ENCODE data around the gene ATM.
"Not testable (repeated sequence)": the region's sequence is repeated elsewhere in the genome, so short reads cannot be mapped to it uniquely, and the experiment has no call there.

The ATM gene

DNA sequence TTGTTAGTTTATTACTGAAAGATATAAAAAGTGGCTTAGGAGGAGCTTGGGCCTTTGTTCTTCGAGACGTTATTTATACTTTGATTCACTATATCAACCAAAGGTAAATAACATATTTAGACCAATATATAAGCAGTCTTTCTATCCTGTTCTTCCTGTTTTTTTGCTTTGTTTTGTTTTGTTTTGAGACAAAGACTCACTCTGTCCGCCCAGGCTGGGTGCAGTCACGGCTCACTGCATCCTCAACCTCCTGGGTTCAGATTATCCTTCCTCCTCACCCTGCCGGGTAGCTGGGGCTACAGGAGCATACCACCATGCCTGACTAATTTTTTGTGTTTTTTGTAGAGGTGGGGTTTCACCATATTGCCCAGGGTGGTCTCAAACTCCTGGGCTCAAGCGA lies 66.8 kb downstream of the ATM start:
- no peak for DNase-seq

DNA sequence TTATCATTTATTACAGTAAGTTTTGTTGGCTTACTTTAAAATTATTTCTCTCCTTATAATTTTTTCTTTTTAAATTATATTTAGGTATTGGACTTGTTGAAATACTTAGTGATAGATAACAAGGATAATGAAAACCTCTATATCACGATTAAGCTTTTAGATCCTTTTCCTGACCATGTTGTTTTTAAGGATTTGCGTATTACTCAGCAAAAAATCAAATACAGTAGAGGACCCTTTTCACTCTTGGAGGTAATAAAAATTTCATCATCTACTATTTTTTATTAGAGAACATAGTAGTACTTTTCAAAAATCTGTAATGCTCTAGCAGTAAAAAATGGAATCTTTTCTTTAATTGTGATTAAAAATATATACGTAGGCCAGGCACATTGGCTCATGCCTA lies 70.4 kb downstream of the ATM start:
- DNase-seq, result no peak

DNA sequence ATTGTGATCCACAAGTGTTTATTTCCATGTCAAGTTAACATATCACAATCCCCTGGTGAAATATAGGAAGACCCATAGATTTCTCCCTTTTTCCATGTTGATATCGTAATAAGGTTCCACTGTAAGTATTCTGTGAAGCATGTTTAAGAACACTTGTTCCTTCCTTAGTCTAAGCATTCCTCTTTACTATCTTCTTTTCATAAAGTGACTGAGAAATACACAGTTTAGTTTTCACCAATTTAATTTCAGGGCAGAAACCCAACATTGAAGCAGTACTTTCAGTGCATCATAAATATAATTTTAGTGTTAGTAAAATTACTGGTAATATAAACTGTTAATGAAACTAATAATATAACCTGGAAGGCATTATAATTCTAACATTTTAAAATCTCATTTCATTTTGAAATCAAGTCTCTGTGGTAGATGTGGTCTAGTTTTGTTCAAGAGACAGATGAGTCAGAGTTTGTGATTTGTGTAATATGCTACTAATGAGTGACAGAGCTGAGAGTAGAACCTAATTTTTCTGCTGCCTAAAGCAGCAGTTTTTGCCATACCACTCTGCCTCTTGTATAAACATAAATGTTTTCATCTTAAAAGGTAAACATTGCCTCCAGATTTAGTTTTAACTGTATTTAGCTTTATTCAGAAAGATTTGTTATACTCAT lies 79.4 kb downstream of the ATM start:
- DNase-seq, result no peak

DNA sequence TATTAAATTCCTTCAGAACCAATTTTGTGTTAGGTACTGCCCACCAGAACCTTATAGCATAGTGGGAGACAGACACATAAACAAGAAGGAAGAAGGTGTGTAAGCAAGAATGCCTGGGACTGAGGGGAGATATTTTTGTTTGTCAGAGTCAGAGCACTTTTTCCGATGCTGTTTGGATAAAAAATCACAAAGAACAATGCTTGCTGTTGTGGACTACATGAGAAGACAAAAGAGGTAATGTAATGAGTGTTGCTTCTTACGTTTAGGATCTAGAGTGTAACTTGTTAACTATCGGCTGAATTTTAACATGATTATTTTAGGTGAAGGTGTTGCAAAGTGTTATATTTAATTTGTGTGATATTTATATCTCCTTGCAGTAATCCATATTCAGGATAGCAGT lies 84.9 kb downstream of the ATM start:
- DNase-seq, result no peak

DNA sequence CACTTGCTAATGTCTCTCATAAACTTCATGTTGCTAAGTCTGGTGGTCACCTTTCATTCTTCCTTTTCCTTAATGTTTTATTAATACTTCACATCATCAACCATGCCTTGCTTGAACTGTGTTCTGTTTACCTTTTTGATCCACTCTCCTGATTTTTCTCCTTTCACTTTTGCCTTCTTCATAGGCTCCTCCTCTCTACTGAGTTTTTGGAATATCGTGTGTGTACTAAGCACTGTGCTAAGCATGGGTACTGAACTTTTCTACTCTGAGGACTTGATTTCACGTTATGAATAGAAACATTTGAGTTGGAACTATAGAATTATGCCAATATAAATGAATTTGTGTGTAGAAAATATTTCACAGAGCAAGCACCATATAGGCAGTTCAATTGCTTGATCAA lies 90.6 kb downstream of the ATM start:
- DNase-seq, result no peak

DNA sequence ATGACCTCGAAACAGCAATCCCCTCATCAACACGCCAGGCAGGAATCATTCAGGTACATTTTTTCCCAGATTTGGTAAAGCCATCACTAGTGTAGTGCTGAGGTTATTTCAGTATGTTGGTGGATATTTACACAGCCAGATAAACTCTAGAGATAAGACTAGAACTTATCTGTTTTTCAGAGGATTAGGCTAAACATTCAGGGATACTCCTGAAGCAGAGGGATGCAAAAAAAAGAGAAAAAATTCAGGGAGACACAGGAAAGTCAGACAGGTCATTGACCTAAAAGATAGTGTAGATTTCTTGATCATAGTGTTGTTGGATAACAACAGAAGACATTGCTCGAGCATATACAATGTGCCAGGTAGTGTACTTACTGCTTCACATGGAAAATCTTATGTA lies 93.2 kb downstream of the ATM start:
- DNase-seq, result no peak

DNA sequence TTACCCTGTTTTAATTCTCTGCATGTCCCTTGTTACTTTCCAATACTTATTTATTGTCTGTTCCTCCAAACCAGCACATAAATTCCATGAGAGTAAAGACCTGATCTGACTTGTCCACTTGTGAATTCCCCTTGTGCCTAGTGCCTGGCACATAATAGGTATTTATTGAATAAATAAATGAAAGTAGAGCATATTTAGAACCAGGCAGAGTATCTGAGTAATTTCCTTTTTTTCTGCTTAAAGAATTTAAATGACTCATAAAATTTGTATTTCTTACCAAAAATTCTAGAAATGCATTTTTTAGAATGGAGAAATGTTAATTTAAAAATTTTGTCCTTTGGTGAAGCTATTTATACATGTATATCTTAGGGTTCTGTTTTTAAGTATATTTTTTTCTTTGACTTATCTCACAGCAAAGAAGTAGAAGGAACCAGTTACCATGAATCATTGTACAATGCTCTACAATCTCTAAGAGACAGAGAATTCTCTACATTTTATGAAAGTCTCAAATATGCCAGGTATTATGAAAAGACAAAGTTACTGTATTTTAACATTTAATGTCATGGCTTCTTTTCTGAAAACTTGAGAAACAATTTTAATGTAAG lies 96.8 kb downstream of the ATM start:
- no peak for DNase-seq

DNA sequence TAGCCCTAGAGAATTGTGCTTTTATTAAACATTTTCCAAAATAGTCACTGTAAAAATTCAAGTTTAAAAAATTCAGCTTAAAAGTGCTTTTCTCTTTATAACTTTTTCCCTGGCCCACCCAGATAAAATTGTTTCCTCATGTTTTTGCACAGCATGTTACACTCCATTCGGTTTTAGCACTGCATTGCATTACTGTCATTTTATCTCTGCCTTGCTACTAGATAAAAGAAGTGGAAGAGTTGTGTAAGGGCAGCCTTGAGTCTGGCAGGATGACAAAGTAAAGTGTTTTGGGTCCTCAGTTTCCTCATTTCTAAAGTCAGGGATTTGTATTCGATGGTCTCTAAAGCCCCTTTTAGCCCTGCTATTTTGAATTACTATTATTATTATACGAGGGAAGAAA lies 99.8 kb downstream of the ATM start:
- no peak for DNase-seq

DNA sequence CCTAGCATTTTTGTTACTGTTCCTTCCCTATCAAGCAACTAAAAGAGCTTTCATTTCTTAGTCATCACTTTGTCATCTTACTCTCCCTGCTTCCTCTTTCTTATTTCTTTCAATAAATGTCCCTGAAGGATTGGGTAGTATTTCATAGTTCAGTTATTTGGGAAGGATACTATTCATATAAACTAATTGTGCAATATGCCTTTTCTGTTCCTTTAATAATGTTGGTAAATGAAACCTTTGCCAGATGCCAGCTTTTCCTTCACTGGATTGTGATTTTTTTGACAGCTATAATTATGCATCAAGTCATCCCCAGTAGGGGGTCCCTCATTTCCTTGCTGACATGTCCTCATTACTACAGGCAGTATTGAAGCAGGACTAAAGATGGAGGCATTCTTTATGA lies 101.7 kb downstream of the ATM start:
- peak; percentile 63 for DNase-seq

DNA sequence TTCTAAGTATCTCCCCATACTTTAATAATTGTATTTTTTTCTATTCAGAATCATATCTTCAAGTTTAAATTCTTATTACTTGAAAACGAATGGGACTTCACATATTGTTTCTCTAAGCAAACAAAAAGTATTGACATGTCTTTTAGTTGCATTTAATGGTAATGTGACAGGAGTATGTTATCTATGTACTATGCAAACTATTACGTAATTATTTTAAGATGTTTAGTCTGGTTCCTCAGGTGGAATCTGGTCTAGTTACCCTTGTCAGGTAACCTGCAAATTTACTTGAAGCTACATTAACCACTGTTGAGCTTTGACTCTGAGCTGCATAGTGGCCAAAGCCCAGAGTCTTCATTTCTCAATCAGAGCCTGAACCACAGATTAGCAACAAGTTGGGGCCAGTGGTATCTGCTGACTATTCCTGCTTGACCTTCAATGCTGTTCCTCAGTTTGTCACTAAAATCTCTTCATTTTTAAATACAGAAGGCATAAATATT lies 110.6 kb downstream of the ATM start:
- DNase-seq, result no peak

DNA sequence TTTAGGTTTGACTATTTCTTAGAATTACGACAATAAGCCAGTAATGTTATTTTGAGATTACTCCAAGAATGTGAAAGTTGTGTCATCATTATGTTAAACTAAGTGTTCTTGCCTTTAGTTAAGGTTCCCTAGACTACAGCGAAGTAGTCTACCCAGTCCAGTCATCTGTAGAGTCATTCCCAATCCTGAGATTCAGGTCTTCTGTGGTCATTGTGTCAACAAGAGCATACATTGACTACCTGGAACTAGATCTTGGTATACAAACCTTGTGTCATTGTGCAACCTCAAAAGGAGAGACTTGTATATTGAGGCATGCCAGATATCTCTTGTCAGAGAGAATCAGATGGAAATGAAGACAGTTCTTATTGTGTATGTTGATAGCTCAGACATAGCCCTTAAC lies 115.9 kb downstream of the ATM start:
- DNase-seq, result no peak

DNA sequence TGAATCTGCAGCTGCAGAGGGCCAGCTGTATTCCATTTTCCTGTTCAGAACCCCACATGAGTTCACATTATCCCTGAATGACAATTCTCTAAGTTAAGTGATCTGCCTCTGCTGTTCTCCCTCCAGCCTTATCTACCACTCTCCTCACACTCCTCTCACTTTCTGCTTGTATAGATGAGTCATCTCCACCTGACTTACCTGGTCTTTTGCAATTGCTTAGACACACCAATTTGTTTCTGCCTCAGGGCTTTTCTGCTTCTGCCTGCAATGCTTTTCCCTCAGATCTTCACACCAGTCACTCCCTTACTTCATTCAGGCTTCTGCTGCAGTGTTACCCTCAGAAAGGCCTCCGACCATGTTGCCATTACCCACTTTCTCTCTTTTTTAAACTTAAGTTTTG lies 118.1 kb downstream of the ATM start:
- DNase-seq, result peak; percentile 82

DNA sequence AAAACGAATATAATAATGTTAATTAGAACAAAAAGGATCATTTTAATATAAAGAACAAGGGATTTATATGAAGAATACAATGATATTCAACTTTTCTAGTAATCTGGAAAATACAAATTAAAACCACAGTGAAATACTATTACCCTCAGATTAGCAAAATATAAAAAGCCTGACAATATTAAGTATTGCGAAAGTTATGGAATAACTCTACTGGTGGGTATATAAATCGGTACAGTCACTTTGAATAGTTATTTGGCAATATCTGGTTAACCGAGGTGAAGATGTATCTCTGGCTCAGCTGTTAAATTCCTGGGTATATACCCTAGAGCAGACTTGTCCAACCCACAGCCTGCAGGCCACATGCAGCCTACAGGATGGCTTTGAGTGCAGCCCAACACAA lies 118.8 kb downstream of the ATM start:
- DNase-seq, result no peak

DNA sequence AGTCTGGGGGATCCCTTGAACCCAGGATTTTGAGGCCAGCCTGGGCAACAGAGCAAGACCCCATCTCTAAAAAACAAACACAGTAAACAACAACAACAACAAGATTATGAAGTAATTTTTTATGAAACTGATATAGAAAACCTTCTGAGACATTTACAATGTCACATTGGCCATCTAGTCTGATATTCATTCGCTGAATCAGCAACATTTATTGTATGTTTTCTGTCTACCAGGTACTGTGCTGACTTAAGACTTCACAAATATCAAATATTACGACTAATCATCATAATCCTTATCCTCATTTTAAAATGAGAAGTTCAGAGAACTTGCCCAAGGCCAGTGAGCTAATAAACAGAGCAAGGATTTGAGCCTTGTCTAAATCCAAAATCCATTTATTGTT lies 120.8 kb downstream of the ATM start:
- no peak for DNase-seq

DNA sequence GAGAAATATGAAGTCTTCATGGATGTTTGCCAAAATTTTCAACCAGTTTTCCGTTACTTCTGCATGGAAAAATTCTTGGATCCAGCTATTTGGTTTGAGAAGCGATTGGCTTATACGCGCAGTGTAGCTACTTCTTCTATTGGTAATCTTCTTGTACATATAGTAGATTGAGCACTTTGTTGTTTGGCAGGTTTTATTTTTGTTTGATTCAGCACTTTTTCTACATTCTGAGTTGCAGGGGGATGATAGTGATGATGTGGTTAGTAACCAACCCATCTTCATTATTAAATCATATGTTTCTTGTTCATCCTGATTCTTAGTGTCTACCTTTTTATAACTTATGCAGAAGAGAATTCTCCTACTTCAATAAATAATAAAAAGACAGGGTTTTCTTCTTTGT lies 122.9 kb downstream of the ATM start:
- no peak for DNase-seq

DNA sequence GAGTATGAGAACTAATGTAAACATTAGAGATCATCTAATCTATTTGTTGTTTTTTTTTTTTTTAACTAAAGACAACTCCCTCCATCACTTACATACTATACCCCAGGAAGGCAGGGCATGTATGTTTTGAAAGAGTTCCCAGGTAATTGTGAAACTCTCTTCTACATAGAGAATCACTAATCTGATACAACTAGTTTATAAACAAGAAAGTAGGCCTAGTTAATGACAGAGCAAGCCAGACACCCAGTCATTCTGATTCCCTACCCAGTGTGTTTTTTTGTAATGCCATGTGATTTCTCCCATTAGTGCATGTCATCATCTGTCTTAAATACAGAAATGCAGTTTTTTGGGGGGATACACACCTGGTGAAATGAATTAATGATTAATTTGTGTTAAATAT lies 123.6 kb downstream of the ATM start:
- DNase-seq, result no peak

DNA sequence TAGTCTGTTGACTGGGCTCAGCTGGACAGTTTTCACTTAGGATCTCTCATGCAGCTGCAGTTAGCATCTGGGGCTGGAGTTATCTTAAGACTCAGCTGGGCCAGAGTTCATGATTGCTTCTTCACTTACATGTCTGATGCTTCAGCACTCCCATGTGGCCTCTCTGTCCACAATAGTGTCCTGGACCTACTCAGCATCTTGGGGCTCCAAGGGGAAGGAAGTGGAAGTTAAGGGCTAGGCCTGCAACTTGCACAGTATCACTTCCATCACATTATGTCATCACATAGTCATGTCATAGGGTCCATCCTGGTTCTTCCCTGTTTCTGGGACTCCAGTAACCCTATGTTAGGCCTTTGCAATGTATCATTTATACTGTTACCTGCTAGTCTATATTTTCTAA lies 128.6 kb downstream of the ATM start:
- no peak for DNase-seq

DNA sequence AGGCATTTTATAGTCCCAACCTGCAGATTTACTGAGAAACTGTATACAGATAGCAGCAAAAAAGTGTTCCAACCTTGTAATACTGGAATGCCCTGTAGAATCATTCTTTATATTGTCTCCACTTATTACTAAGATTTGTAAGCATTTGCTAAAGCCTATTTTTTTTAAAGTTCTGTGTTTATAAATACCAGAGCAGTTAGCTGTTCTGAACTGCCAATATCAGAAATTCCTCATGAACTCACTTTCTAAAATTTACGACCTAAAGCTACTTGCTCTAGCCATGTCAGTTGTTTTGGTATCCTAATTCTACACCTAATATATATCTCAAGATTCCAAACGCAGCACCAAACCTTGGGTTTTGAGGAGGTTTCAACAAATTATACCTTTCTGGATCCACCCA lies 141.3 kb downstream of the ATM start:
- DNase-seq, result no peak

DNA sequence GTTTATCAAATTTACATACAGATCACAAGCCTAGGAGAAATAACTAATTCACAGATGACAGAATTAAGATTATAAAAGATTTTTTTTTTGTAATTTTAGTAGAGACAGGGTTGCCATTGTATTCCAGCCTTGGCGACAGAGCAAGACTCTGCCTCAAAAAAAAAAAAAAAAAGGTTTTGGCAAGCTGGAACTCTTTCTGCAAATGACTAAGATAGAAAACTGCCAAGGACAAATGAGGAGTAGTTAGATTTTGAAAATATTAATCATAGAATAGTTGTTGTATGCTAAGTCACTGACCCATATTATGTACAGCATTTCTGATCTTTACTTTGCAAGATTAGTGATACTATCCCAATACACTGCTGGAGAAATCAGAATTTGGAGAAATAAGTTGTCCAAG lies 145.3 kb downstream of the ATM start:
- no peak for DNase-seq

DNA sequence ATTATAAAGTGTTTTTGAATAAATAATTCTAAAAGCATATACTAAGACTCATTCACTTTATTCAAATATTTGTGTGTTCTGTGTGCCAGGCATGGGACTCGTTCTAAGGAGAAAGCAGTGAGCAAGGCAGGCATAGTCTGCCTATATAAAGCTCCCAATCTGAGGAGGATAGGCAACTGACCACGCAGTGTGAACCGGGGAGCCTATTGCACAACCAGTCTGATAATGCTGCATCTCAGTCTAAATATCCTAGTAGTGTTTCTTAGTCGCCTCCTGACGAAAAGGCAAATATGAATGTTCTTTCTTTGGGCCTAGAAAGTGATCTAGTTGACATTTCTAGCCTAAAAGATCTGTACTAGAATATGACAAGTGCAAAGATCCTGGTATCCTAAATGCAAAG lies 146.2 kb downstream of the ATM start:
- DNase-seq, result no peak

DNA sequence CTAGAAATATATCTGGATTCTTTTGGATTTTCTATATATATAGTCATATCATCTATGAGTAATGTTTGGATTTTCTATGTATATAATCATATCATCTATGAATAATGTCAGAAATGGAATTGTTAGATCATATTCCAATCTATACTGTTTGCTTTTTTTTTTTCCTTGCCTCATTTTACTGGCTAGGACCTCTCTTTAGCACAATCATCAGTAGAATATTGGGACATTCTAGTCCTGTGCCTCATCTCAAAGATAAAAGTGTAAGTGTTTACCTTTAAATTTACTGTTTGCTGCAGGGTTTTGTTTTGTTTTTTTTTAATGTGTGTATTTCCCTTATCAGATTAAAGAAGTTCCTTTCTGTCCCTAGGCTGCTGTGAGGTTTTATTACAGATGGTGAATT lies 147.4 kb downstream of the ATM start:
- DNase-seq, result no peak

DNA sequence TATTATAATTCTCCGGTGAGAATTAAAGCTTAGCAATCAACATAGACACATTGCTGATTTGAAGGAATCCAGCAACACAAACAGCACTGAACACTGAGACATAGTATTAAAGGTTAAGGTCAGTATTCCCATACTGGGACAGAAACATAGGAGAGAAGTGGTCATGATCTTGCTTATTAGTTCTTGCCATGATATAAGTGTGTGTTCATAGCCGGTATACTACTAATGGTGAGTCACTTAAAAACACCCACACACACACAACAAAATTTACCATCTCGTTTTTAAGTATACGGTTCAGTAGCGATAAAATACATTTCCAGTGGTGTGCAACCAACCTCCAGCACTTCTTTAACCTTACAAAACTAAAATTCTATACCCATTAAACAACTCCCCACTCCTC lies 148.1 kb downstream of the ATM start:
- no peak for DNase-seq

DNA sequence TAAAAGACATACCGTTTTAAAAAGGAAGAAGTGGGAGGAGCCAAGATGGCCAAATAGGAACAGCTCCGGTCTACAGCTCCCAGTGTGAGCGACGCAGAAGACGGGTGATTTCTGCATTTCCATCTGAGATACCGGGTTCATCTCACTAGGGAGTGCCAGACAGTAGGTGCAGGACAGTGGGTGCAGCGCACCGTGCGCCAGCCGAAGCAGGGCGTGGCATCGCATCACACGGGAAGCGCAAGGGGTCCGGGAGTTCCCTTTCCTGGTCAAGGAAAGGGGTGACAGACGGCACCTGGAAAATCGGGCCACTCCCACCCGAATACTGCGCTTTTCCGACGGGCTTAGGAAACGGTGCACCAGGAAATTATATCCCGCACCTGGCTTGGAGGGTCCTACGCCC lies 150.6 kb downstream of the ATM start:
- DNase-seq, result not testable (repeated sequence)

DNA sequence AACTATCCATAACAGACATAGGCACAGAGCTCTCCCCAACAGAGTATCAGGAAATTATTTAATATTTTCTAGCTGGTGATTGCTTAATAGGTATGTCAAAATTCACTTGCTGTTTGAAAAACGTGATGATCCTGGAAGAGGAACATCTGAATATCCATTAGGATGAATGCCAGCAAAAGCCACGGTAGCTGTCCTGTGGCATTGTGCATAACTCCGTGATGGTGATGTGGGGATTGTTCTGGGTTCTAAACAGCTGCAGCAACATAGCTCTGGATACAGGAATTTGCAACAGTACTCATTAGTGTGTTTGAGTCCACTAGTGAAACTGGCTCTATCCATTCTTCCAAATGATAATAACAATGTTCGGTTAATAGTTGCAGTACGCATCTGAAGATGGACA lies 165.7 kb downstream of the ATM start:
- DNase-seq, result no peak

DNA sequence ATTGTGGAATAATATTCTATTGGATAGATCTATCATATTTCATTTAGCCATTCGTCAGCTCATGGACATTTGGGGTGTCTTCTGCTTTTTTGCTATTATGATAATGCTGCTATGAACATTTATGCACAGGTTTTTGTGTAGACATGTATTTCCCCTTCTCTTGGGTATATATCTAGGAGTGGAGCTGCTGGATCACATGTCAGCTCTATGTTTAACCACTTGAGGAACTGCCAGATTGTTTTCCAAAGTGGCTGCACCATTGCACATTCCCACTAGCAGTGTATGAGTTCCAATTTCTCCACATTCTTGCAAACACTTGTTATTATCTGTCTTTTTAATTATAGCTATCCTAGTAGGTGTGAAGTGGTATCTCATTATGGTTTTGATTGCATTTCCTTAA lies 169.5 kb downstream of the ATM start:
- DNase-seq, result no peak
